HG03378 (cell line): ENCODE data around the gene PAK6.

ENCODE experiments used
- ATAC-seq: cut with Tn5 transposase; IDR thresholded peaks from one replicate; pipeline ENCODE4 v1.9.1; 2021; ENCODE audit warnings: mild to moderate bottlenecking, moderate library complexity; ENCODE audit not compliant: unreplicated experiment

The PAK6 gene

DNA sequence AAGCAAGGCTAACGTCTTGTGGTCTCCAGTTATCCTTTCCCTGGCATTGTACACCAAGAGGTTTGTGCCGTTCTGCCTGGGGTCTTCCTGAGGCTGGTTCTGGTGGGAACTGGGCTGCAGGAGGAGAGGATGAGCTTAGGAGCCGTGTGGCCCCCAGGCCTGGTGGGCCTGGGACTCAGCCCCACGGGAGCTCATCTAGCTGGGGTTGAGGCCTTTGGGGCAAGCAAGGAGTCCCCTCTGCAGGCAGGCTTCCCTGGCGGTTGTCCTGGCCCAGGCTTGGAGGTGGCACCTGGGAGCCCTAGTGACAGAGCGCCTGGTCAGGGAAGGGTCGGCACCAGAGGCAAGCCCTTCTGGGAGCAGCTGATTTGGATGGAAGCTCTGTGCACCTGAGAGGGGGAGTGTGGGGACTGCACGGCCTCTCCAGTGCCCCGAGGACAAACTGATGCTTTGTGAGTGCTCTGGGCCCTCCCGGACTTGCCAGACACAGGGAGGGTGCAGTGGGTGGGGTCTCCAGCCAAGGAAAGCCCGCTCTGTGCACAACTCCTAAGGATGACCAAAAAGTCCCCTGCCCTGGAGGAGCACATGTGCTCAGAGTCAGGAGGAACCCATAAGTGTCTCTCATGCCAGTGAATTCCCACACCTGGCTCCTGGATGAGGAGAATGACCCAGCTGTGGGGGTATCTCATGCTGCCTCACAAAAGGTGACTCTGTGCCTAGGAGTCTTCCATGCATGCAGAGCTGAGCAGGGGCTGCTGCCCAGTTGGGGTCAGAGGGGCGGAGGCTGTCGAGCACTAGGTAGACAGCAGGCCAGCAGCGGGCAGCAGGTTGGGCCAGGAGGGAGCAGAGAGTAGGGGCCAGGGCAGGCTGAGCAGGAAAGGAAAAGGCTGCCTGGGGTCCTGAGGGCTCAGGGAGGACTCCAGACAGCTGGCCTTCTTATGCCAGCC lies 2.7 kb downstream of the PAK6 start:
- no peak for ATAC-seq

DNA sequence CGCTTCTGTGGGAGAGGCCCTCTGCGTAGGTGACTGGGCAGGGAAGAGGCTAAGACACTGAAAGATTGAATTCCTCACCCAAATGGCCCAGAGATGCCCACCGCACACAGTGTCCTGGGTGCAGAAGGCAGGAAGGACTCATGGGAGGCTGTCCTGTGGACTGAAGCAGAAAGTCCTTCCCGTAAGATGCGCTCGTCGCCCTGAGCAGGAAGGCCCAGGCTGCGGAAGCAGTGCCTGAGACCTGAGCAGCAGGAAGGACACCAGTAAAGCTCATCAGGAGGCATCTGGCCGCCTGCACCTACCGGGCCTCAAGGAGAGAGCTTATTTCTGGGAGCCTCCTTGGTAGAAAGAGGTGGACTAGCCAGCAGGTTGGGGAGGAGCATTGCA lies 3.3 kb downstream of the PAK6 start:
- ATAC-seq, result no peak

DNA sequence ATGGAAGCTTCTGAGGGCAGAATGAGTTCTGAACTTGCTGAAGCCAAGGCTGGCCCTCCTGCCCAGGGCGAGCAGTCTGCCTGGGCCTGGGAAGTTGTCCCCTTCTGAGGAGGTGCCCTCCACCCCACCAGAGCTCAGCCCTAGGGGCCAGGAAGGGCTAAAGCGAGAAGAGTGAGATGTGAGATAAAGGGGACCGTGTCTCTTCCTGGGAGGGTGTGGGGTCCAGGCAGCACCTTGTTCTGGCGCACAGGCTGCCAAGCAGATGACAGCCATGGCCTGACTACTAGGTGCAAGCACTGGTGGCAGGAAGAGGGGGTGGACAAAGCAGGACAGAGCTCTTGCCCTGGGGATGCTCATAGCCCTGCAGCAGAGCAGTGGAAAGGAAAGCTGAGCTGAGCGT lies 3.7 kb downstream of the PAK6 start:
- no peak for ATAC-seq

DNA sequence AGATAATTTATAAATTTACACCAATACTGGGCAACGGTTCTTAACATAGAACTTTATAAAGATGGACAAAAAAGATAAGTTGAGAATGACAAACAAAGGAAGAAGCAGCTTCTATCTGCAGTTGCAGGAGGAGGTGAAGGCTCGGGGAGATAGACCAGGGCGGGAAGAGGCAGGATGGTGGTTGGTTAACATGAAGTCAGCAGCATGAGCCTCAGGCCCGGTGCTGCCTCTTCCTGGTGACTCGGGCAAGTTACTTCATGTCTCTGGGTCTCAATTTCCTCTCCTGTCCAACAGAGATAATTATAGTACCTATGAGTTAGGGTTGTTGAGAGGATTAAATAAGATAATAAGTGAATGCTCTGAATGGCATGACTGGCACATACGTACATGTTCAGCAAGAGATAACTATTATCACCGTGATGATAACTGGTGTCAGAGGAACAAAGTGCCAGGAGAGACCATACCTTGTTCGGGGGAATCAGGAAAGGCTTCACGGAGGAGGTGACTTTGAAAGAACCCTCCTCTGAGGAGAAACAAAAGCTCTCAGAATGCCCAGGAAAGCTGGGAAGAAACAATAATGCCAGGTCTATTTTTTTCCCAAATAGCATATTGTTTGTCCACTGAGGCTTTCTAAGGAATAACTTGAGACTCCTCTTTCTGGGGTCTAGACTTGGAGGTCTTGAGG lies 4.4 kb downstream of the PAK6 start:
- ATAC-seq, result no peak

DNA sequence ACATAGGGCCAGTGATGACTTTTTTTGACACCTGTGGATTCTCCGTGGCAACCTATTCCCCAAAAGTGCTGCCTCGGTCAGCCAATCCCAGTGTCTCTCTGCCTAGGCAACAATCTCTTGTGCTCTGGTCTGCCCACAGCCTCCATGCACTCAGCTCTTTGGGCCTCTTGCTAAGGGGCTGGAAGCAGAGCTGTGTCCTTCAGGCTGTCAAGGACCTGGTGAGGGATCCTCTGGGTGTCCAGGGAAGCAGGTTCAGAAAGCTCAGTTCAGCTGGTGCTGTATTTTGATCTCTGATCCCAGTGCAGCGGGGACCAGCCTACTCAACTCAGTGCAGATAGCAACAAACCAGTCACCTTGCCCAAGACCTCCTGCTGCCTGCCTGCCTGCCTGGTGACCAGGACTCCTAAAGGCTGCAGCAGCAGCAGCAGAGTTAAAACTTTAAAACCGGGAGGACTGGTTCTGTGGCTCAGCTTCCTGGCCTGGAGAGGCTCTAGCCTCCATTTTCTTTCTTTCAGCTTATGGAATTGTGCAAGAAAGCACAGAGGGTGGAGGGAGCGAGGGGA lies 6.2 kb downstream of the PAK6 start:
- no peak for ATAC-seq

DNA sequence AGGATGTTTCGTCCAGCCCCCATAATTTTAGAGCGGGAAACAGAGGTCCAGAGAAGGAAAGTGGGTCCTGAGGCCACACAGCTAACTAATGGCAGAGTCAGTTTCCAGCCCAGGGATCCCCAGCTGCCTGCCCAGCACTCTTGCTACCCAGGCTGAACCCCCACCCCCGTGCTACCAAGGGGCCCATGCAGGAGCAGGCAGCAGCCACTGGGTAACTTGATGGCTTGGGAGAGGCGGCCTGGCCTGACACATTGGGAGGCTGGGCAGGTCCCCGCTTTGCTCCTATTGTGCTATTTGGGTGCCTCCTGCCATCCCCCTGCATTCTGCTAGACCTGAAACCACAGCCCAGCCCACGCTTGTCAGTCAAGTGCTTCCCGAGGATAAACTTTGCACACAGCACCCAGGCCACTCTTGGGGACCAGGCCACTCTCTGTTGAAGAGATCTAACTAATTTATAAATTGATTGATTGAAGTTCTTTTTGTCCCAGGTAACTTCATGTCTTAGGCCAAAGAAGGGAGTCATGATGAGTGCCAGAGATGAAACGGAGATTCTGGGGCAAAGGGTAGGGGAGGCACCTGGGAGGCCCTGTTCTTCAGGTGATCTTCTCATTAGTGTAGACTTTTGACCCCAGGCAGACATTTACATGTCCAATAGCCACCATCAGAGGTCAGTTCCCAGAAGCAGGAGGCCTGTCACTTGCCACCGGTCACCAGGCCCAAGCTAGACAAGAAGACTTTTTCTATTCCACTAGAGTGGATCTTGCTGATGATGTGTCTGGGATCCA lies 7.0 kb downstream of the PAK6 start:
- no peak for ATAC-seq

DNA sequence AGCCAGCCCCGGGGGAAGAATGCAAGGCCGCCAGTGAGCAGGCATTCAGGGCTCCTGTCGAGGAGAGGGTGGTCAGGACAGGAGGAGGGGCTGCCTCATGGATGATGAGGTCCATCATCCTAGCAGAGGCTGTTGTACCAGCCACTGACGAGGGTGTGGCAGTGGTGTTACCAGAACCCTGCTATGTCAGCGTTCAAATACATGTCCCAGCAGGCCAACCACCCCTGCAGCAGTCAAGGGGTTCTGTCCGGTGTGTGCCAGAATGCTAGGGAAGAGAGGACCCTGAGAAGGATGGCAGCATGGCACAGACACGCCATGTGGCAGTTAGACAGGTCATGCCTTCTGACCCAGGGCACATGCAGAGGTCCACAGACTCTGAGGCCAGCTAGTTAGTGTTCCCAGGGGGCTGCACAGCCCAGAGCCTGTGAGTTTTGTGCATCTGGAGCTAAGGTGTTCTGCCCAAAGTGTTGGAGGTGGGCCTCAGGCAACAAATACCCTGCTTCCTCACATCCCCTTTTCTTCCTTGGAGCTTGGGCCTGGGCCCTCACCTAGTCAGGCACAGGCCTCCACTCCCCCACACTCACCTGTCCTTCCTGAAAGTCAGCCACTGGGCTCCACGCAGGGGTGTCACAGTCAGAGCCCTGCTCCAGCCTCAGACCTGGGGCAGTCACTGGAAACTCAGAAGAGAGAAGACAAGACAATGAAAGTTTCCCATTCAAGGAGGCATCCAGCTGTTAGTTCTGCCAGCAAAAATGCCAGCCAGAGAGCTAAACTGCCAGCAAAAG lies 7.8 kb downstream of the PAK6 start:
- ATAC-seq, result no peak

DNA sequence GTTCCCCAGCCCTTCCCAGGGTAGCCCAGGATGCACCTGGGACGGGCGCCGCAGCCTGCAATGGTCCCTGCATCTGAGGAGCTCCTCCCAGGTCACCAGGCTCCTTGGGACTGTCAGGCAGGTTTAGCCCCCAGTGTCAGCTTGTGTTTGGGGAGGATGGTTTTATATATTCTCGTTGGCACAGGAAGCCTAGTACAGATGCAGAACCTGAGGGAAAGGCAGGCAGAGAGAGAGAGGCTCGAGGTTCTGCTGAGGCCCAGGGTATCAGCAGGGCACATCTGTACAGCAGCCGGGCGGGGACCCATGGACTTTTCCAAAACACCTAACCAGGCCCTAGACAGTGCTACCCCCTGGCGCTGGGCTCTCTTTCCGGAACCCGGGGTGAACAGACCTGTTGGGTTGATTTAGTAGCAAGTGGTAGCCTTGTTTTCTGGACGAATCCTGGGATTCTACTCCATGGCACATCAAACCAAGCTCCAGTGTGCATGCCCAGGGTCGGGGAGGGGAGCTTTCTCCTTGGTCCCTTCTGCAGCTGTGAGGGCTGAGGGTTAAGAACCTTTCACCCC lies 8.6 kb downstream of the PAK6 start:
- ATAC-seq, result no peak

DNA sequence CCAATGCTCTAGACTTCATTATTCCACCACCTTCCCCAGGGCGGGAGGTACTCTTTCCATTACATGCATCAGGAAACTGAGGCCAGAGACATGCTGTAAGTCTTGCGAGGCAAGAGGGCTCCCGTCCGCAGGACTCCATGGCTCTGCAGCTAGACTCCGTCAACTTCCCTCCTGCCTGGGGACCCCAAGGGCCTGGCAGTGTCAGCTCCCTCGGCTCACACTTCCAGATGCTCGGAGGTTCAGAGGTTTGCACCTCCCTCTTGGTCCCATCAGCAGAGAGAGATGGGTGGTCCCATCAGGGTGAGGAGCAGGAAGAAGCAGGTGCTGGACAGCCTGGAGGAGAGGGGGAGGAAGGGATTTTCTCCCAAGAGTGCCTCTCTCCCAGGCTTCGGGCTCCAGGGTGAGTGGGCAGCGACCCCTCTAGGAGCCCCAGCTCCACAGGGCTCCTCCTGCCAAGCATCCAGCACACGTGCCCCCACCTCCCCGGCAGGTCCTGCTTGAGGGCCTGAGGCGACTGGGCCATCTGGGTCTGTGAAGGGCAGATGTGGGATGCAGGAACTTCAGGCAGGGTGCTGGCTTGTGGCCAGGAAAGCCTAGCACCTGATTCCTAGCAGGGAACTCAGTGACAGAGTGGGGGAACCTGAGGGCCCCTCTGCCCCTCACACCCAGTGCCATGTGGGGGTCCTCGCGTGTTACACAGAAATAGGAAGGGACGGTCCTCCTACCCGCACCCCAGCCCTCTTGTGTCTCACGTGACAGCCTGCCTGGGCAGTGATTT lies 9.3 kb downstream of the PAK6 start:
- no peak for ATAC-seq

DNA sequence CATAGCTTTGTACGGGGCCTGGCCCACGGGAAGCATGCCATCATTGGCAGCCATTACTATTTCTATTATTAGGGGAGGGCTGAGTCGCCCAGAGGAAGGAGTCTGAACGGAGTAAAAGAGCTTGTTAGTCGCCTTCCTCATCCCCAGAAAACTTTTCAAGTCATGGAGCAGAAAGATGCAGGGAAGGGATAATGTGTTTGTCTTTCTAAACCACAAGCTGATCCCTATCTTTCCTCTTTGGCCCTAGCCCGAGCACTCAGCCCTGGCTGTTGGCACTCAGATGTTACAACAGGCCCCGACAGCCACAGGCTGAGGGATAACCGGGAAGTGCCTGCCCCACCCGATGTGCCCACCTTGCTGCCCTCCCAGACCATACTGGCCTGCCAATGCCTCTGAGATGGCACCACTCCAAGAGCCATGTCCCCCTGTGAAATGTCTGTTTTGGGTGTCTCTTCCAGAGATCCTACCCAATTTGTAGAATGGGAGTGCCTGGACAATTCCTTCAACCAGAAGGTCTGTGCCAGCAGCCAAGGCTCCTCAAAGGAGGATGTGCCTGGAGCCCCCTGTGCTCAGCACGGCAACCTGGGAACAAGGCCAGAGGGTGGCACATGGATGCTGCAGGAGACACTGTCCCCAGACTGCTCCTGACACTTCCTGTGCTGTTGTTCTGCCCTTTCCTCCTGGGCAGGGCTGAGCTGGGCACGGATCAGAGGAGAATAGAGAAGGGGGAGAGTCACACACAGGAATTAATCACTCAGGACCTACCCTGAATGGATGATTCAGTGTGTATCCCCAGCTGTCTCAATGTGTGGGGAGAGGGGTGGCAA lies 10.8 kb downstream of the PAK6 start:
- ATAC-seq, result no peak

DNA sequence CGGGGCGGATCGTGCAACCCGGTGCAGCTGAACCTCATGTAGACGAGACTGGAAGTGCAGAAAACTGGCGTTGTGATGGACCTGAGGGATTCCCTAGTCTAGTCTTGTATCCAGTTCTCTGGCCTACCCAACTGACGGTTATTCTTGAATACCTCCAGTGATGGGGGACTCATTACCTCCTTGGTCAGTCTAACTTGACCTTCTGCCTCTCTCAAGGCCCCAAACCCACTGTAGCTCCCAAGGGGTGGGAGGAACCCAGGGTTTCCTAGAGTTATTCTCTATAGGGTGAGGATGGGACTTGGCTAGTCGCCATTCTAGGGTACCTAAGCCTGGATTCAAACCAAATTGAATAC lies 11.4 kb downstream of the PAK6 start:
- ATAC-seq, result no peak

DNA sequence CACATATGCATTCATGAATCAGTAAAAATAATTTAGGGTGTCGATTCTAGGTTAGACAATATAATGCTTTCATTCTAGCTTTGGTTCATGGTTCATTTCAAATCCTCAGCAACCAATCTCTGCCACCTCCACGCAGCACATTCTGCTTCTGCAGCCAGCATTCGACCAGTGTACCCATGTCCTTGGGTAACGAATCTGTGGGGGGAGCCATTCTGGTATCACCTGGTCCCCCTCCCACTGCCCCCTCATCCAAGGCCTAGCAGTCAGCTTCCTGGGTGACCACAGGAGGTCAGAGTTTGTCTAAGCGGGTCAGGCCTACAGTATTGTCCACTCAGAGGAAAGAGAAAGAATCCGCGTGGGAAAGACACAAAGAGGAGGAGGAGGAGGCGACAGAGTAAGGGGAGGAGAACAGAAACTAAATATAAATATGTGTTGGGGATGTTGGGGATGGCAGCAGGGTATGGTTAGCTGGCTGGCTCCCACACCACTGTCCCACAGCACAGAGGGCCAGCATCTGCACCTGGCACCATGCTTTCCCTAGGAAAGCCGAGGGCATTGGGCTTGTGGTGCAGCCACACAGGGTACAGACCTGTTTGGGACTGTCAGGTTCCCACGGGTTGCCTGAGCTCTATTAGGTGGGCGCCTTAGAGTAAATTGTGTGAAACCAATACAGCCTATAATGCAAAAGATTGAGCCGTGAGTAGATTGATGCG lies 12.1 kb downstream of the PAK6 start:
- ATAC-seq, result no peak

DNA sequence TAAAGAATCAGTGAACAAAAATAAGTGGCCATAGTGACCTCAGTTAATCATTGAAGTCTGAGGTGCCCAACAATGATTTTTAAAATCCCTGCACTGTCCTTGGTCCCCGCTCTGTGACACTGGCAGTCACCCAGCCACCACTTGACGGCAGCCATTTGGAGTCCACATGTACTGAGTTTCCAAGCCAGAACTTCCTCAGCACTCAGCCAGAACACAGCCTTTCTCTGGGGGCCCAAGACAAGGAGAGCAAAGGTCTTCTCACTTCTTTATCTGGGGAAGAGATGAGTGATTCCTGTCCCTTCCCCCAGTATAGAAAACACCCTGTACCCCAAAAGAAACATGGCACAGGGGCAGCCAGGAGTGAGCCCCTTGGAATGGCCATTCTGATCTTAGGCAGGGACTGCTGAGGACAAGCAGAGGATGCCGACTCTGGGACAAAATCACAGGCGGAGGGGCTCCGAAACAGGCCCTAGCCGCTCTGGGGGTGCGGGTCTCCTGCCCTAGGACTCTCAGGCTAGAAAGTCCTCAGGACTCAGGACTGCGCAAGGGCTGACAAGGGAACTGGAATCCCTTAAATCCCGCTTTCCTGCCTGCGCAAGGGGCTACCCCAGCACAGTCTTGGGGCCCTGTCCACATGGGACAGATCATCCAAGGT lies 12.8 kb downstream of the PAK6 start:
- ATAC-seq, result no peak

DNA sequence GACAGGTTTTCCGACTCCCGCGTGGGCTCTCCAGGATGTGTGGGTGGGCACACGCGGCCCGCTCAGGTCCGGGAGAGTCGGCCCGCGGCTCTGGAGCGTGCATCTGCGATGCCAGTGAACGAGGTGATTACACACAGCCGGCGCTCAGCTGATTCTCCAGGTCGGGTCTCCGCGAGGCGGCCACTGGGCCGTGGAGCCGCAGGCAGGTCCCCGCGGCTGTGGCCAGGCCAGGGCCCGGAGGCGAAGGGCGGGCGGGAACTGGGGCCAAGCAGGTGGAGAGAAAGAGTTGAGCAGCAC lies 13.2 kb downstream of the PAK6 start:
- ATAC-seq, result no peak

DNA sequence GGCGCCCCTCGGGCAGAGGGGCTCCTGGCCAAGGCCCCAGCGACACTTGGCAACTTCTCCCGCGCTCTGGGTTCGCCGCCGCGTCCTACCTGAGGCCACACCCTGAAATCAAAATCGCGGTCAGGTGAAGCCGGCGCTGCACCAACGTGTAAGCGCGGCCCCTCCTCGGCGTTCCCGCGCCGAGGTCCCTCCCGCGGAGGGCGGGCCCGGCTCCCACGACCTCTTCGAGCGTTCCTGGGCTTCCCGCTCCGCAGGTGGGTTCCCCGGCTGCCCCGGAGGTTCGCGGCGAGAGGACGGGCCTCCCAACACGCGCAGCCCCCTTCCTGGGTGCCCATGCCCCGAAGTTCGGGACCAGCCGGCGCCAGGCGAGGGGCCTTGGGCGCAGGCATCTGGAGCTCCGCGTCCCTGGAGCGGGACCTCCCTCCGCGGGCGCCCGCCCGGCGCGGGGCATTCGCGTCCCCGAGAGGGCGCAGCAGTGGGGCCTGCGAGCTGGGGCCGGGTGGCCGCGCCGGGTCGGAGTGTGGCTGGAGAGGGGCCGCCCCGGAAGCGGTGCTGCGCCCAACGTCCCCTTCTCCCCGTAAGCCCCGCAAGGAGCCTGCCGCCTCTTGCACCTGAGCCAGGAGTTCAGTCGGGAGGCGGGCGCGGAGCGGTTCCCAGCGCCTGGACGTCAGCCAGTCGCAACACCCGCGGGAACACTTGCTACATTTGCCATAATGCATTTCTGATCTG lies 13.7 kb downstream of the PAK6 start:
- no peak for ATAC-seq

DNA sequence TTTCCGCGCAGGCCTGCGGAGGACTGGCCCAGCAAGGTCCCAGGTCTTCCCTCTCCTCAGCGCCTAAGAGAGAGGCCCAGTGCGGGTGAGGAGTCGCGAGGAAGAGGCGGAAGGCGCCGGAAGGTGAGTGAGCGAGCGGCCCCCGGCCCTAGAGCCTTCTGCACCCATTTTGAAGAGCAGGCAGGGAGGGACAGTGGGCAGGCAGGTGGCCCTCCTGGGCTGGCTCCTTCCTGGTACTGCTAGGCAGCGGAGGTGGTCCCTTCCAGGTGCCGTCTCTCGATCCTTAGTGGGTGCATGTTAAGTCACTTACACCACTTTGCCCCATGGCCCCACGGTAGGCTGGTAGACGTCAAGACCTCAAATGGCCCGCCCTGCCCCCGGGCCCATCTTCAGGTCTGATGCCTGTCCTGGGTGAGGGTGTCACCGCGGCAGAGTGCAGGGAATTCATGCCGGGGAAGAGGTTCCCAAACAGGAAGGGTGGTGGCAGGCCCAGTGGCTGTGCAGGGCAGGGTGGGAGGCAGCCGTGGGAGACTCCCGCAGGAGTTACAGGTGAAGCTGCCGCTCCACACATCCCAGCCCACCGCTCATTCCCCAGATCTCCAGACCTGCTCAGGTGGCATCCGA lies 14.4 kb downstream of the PAK6 start:
- ATAC-seq, result no peak

DNA sequence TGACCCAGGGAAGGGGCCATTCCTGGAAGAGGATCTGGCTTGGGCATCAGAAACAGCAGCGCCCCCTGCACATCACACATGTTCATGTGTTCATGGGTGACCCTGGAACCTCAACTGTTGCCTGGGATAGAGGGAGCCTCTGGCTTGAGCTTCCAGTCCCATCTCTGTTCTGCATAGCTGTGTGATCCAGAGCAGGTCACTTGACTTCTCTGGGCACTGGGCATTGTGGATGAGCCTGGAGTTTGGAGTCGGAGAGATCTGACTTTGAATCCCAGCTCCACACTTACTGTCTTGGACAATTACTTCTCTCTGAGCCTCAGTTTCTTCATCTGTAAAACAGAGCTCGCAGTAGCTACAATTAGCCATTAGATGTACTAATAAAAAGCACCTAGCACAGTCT lies 15.6 kb downstream of the PAK6 start:
- ATAC-seq, result no peak
